A549 (cell line): ENCODE results near the gene ABCC3.

Source experiments
- CTCF ChIP-seq: fragments of >200 bp; sonication (Bioruptor Twin); formaldehyde crosslinking; IDR thresholded peaks from 3 replicates; pipeline ENCODE4 v1.5.1; 2016
- JUN ChIP-seq, 2 experiments: fragments of >200 bp; sonication (Bioruptor Twin); formaldehyde crosslinking; IDR thresholded peaks; 2 replicates in 1 of 2; 3 replicates in 1 of 2; pipeline ENCODE4 v1.6.1; 2016 to 2017
- POLR2A ChIP-seq: IDR thresholded peaks from 2 replicates; pipeline ENCODE4 v1.6.1; 2012; ENCODE audit warnings: mild to moderate bottlenecking, low read length
- ZFP36 ChIP-seq: fragments of 450-650 bp; IDR thresholded peaks from 2 replicates; pipeline ENCODE4 v1.6.1; 2014; ENCODE audit warnings: borderline replicate concordance; ENCODE audit not compliant: partially characterized antibody

DNA sequence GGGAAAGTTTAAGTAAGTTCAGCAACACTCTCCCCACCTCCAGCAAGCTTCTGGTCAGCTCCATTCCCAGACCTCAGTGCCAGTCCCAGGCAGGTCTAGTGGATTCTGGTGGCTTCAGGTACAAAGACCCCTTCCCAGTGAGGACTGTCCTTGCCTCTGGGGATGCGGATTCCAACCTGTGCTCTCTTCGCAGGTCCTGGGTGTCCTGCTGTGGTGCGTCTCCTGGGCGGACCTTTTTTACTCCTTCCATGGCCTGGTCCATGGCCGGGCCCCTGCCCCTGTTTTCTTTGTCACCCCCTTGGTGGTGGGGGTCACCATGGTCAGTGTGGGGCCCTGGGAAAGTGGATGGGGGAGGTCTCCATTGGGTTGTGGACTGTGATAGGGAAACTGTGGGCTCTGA, 21.8 kb downstream of the ABCC3 start:
- no peak for TF ChIP-seq ZFP36
- TF ChIP-seq CTCF: no peak
- TF ChIP-seq POLR2A: no peak
- no peak for TF ChIP-seq JUN (IDR thresholded peaks at IDR 0.05)
